Astrocyte of the cerebellum (primary cell): ENCODE measurements around the gene LZTS3.
"Not testable (repeated sequence)": the region's sequence is repeated elsewhere in the genome, so short reads cannot be mapped to it uniquely, and the experiment has no call there.

Source experiments
- DNase-seq: peaks from one replicate; pipeline ENCODE4 v3.0.0-alpha.2; 2011; ENCODE audit warnings: low read depth
- H3K4me3 ChIP-seq: 2 replicates; pipeline ENCODE4 v1.5.1; 2011; ENCODE audit warnings: mild to moderate bottlenecking, low read depth, low read length, moderate library complexity
- in situ Hi-C: cut with HindIII; loops from 2 replicates; pipeline ENCODE4 v1.10.0; 2017; ENCODE audit warnings: low sequenced_read_pairs
- TF ChIP-seq, protein P1 (sequence below): IDR thresholded peaks from 2 replicates; pipeline ENCODE4 v1.5.1; 2012; ENCODE audit warnings: low read length, low read depth, moderate library complexity, mild to moderate bottlenecking; ENCODE audit errors: missing control alignments

Gene LZTS3

DNA sequence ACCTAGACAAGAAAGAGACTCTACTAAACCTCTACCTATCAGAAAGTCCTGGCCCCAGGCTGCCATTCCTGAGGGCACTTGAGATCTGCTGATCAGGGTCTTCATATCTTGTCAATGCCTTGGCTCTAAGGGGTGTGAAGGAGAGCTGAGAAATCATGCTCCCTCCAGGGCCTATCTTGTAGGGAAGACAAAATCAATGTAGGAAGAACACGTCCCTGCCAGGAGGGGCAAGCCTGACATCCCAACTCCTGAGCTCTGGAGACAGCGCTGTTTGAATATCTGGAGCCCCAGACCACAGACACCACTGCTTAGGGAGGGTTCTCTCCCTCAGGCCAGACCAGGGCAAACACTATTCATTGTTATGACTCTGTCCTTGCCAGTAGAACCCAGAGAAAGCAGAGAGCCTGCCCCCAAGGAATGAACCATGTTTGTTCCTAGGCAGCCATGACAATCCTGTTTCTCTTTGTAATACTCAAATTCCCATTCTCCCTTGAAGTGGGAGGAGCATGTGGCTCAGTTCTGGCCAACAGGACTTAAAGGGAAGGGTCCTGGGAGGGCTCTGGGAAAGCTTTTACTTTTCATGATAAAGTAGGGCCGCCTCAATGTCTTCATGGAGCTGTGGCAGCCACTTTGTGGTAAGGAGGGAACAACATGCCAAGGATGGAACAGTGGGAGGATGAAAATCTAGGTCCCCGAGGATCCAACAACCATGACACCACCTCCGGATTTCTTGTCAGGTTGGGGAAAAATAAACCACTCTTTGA, 11.9 kb downstream of the LZTS3 start:
- TF ChIP-seq, protein P1, sequence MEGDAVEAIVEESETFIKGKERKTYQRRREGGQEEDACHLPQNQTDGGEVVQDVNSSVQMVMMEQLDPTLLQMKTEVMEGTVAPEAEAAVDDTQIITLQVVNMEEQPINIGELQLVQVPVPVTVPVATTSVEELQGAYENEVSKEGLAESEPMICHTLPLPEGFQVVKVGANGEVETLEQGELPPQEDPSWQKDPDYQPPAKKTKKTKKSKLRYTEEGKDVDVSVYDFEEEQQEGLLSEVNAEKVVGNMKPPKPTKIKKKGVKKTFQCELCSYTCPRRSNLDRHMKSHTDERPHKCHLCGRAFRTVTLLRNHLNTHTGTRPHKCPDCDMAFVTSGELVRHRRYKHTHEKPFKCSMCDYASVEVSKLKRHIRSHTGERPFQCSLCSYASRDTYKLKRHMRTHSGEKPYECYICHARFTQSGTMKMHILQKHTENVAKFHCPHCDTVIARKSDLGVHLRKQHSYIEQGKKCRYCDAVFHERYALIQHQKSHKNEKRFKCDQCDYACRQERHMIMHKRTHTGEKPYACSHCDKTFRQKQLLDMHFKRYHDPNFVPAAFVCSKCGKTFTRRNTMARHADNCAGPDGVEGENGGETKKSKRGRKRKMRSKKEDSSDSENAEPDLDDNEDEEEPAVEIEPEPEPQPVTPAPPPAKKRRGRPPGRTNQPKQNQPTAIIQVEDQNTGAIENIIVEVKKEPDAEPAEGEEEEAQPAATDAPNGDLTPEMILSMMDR, result no peak
- DNase-seq, result no peak
- in situ Hi-C loops, result no loop called here
- H3K4me3 ChIP-seq, result no peak overlapping the region

DNA sequence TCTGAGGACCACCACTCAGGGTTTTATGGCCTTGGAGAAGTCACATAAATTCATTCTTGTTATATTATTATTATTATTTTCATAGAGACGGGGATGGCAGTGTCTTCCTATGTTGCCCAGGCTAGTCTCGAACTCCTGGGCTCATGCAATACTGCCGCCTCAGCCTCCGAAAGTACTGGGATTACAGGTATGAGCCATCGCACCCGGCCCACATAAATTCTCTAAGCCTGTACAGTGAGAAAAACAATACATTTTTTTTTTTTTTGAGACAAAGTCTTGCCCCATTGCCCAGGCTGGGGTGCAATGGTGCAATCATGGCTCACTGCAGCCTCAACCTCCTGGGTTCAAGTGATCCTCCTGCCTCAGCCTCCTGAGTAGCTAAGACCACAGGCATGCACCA, 12.9 kb downstream of the LZTS3 start:
- no peak for DNase-seq
- in situ Hi-C loops, result no loop called here
- H3K4me3 ChIP-seq, result peak overlapping the region; percentile 80
- TF ChIP-seq, protein P1, result no peak

DNA sequence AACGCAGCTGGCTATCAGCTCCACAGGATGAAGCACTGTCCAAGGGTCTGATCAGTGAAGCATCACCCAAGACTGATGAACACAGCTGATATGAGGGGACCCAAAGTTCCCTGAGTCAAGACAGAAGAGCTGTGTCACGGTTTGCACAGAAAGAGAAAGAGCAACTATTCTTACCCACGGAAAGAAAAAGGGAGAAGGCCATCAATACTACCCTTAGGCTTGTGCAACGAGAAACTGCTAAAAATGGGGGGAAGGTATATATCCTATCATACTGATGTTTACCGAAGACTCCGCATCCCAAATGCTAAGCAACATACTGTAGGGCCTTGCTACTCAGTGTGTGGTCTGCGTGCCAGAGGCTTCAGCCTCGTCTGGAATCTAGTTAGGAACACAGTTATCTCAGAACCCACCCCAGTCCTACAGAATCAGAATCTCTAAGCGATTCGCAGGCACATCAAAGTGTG, 14.3 kb downstream of the LZTS3 start:
- no peak for DNase-seq
- TF ChIP-seq, protein P1, result no peak
- H3K4me3 ChIP-seq, result peak overlapping the region; percentile 80
- in situ Hi-C loops, result no loop called here

DNA sequence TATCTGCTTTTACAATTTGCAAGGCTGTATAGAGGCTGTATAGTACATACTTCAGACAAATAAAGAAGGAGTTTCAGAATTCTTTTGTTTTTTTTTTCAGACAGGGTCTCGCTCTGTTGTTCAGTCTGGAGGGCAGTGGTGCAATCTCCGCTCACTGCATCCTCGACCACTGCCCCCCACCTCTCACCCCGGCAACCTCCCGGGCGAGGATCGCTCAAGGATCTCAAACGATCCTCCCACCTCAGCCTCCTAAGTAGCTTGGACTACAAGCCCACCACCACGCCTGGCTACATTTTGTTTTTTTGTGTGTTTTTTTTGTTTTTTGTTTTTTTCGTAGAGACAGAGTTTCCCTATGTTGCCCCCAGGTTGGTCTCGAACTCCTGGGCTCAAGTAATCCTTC, 15.5 kb downstream of the LZTS3 start:
- TF ChIP-seq, protein P1, result no peak
- in situ Hi-C loops, result no loop called here
- H3K4me3 ChIP-seq, result no peak overlapping the region
- no peak for DNase-seq

DNA sequence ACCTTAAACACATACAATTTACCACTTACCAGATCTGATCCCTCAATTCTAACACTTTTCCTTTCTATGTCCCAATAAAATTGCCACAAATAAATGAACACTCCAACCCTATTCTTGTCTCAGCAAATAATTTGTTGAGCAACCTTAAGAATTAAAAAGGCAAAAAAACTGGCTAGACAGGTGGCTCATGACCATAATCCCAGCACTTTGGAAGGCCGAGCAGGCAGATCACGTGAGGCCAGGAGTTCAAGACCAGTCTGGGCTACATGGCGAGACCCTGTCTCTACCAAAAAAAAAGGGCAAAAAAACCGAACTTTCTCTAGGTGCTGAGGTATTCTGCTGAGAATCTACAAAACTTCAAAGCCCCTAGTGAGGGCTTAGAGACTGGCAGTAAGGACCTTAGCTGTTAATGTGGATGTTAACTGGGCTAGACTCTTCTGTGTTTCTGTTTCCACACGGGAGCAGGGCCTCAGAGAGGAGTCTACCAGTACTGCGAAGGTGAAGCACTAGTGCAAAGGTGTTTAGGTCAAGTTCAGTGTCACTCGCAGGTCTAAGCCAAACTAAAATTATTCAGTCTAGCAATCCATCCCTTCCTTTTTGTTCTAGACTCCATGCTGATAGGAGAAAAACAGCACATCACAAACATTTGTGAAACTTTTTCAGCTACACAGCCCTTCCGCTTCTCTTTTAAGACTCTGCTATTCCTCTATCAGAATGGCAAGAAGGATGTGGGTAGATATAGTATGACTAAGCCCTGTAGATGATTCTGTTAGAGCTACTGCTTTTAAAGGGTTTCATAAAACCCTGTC, 16.3 kb downstream of the LZTS3 start:
- no peak overlapping the region for H3K4me3 ChIP-seq
- DNase-seq, result no peak
- in situ Hi-C loops, result no loop called here
- TF ChIP-seq, protein P1, result no peak

DNA sequence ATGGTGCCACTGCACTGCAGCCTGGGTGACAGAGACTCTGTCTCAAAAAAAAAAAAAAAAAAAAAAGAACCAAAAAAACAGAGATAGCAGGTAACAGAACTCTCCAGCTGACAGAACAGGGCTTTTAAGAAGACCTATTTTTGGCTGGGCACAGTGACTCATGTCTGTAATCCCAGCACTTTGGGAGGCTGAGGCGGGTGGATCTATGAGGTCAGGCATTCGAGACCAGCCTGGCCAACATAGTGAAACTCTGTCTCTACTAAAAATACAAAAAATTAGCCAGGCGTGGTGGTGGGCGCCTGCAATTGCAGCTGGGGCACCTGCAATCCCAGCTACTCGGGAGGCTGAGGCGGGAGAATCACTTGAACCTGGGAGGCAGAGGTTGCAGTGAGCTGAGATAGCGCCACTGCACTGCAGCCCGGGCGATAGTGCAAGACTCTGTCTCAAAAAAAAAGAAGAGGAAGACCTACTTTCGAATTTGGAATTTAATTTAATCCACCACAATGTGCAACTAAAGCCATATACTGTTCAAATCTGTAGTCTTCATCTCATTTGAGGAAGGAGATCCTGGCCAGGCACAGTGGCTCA, 21.2 kb downstream of the LZTS3 start:
- in situ Hi-C loops, H3K4me3 ChIP-seq, DNase-seq: not testable (repeated sequence)

DNA sequence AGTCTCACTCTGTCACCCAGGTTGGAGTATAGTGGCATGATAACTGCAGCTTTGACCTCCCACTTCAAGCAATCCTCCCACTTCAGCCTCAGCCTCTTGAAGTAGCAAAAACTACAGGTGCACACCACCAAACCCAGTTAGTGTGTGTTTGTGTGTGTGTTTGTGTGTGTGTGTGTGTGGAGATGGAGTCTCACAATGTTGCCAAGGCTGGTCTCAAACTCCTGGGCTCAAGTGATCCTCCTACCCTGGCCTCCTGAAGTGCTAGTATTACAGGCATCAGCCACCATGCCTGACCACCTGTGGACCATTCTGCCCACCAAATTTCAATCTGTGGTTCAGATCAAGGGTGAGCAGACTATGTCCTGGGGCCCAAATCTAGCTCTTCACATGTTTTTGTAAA, 22.4 kb downstream of the LZTS3 start:
- DNase-seq, result no peak
- in situ Hi-C loops, result no loop called here
- no peak overlapping the region for H3K4me3 ChIP-seq
- TF ChIP-seq, protein P1, result no peak
